ENCODE data around the gene IGF2BP3.

DNA sequence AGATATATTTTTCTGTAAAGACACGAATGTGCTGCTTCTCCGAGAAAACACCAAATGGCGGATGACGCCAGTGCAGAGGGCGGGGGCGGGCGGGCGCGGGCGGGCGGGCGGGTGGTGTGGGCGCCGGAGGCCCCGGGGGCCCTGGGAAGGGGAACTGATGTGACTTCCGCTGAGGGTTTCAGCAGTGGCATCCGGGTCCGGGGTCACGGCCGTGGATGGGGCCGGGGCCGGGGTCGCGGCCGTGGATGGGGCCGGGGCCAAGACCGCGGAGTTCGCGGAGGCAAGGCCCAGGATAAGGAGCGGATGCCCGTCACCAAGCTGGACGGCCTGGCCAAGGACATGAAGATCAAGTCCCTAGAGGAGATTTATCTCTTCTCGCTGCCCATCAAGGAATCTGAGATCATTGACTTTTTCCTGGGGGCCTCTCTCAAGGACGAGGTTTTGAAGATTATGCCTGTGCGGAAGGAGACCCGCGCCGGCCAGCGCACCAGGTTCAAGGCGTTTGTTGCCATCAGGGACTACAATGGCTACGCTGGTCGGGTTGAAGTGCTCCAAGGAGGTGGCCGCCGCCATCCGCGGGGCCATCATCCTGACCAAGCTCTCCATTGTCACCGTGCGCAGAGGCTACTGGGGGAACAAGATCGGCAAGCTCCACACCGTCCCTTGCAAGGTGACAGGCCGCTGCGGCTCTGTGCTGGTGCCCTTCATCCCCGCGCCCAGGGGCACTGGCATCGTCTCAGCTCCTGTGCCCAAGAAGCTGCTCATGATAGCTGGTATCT is 20.3 kb upstream of the IGF2BP3 start:
- TF ChIP-seq, protein P1, sequence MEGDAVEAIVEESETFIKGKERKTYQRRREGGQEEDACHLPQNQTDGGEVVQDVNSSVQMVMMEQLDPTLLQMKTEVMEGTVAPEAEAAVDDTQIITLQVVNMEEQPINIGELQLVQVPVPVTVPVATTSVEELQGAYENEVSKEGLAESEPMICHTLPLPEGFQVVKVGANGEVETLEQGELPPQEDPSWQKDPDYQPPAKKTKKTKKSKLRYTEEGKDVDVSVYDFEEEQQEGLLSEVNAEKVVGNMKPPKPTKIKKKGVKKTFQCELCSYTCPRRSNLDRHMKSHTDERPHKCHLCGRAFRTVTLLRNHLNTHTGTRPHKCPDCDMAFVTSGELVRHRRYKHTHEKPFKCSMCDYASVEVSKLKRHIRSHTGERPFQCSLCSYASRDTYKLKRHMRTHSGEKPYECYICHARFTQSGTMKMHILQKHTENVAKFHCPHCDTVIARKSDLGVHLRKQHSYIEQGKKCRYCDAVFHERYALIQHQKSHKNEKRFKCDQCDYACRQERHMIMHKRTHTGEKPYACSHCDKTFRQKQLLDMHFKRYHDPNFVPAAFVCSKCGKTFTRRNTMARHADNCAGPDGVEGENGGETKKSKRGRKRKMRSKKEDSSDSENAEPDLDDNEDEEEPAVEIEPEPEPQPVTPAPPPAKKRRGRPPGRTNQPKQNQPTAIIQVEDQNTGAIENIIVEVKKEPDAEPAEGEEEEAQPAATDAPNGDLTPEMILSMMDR (IDR thresholded peaks at IDR 0.05), result no peak
- TF ChIP-seq POLR2A (IDR thresholded peaks at IDR 0.05), result no peak
